ENCODE results near the gene CD2BP2. TPM values are rescaled to one million over a fixed set of nuclear protein-coding genes. Genes with fewer than 3 reads are reported as not detected.

Gene CD2BP2
- total and polyA plus RNA-seq, 2 of the 13 experiments (the other 11 are each of a cell fraction or from before 2014, with no cell fraction given): 24.9 to 54.6 TPM

- no peak for TF ChIP-seq HMGXB3 (CRISPR knock-in tag; IDR thresholded peaks at IDR 0.05; ENCODE audit: borderline replicate concordance)
- TF ChIP-seq SRSF9 (IDR thresholded peaks at IDR 0.05; ENCODE audit: borderline replicate concordance, insufficient read depth, low read depth, low read length, poor library complexity, severe bottlenecking): no peak
- no peak for TF ChIP-seq NFYB (CRISPR knock-in tag; IDR thresholded peaks at IDR 0.05)
- TF ChIP-seq PLSCR1 (CRISPR knock-in tag; IDR thresholded peaks at IDR 0.05; ENCODE audit: borderline replicate concordance): no peak
- TF ChIP-seq THAP9 (CRISPR knock-in tag; IDR thresholded peaks at IDR 0.05; ENCODE audit: borderline replicate concordance): no peak
- TF ChIP-seq SOX5 (CRISPR knock-in tag; IDR thresholded peaks at IDR 0.05; ENCODE audit: borderline replicate concordance): no peak
- TF ChIP-seq ZNF713 (CRISPR knock-in tag; IDR thresholded peaks at IDR 0.05): no peak
Observed at GRCh38 chr16:30350134-30350871, 4.8 kb downstream of the CD2BP2 start (continued).
